GM12878 (cell line): Measurements from ENCODE around the gene PGAP6. TPM values are rescaled to one million over a fixed set of nuclear protein-coding genes. Genes with fewer than 3 reads are reported as not detected.
A peak's percentile ranks its signal among the peaks of the same experiment; 100 is the strongest.

ENCODE experiments used
- BHLHE40 ChIP-seq, 2 experiments: fragments of 450-650 bp in 1 of 2; IDR thresholded peaks; 2 replicates each; pipeline ENCODE4 v1.6.1; 2011 to 2017; ENCODE audit warnings: low read depth in 2 of 2, borderline replicate concordance in 1 of 2, improper control_type of control experiment in 1 of 2, low read length in 1 of 2, mild to moderate bottlenecking in 1 of 2
- CHD1 ChIP-seq: IDR thresholded peaks from 2 replicates; pipeline ENCODE4 v1.6.1; 2012; ENCODE audit warnings: low read depth, low read length, improper control_type of control experiment
- DPF2 ChIP-seq: fragments of 450-650 bp; IDR thresholded peaks from 2 replicates; pipeline ENCODE4 v1.6.1; 2017; ENCODE audit warnings: mild to moderate bottlenecking
- EED ChIP-seq: sonication (generic); IDR thresholded peaks from 2 replicates; pipeline ENCODE4 v1.6.1; 2016; ENCODE audit warnings: antibody characterized with exemption, low read depth
- NR2F1 ChIP-seq: fragments of 450-650 bp; conservative IDR thresholded peaks from 2 replicates; pipeline ENCODE4 v1.6.1; 2017; ENCODE audit warnings: mild to moderate bottlenecking
- POLR2AphosphoS5 ChIP-seq: IDR thresholded peaks from 2 replicates; pipeline ENCODE4 v1.6.1; 2011; ENCODE audit warnings: mild to moderate bottlenecking, low read length, inconsistent platforms
- POU2F2 ChIP-seq: IDR thresholded peaks from 3 replicates; pipeline ENCODE4 v1.6.1; 2011; ENCODE audit warnings: low read depth, mild to moderate bottlenecking, low read length, borderline replicate concordance
- RFX5 ChIP-seq: IDR thresholded peaks from 2 replicates; pipeline ENCODE4 v1.6.1; 2011; ENCODE audit warnings: low read depth, low read length, improper control_type of control experiment
- TCF3 ChIP-seq: IDR thresholded peaks from 2 replicates; pipeline ENCODE4 v1.6.1; 2012; ENCODE audit warnings: low read depth, mild to moderate bottlenecking, low read length, borderline replicate concordance; ENCODE audit not compliant: insufficient read depth
- polyA plus RNA-seq, 11 experiments: library from polyadenylated mRNA; depleted of rRNA in 4 of 11; unstranded in 6 of 11; stranded (reverse) in 5 of 11; fragments of >200 nt; fragmentation: Nextera tagmentation in 4 of 11; fragmentation: Illumina TruSeq in 1 of 11; extraction: Ambion mirVana in 4 of 11; extraction: Trizol in 1 of 11; gene quantifications; 1 replicate in 1 of 11; 2 replicates in 10 of 11; pipeline versions ENCODE4 v1.2.1 to v1.2.3, GENCODE V29; 2011 to 2016; ENCODE audit warnings: inconsistent platforms in 2 of 11, missing spikeins in 2 of 11, low read depth in 1 of 11
- total RNA-seq, 4 experiments: library from RNA; depleted of rRNA in 3 of 4; stranded (reverse); fragments of >200 nt in 3 of 4; fragmentation: Illumina TruSeq in 1 of 4; extraction: Trizol in 1 of 4; gene quantifications; 2 replicates each; pipeline versions ENCODE4 v1.2.1 to v1.2.3, GENCODE V29; 2013 to 2021
- TF ChIP-seq, protein P1 (sequence below): fragments of 150-350 bp; IDR thresholded peaks from 2 replicates; pipeline ENCODE4 v1.6.1; 2016; ENCODE audit warnings: low read depth, low read length
- TF ChIP-seq, protein P2 (sequence below): fragments of 450-650 bp; IDR thresholded peaks from 2 replicates; pipeline ENCODE4 v1.6.1; 2018; ENCODE audit warnings: borderline replicate concordance, mild to moderate bottlenecking; ENCODE audit not compliant: partially characterized antibody
- TF ChIP-seq, protein P3 (sequence below): IDR thresholded peaks from 2 replicates; pipeline ENCODE4 v1.6.1; 2011; ENCODE audit warnings: low read depth, low read length, improper control_type of control experiment, borderline replicate concordance
- TF ChIP-seq, protein P4 (sequence below): IDR thresholded peaks from 2 replicates; pipeline ENCODE4 v1.6.1; 2012; ENCODE audit warnings: improper control_type of control experiment, low read depth, low read length; ENCODE audit not compliant: insufficient replicate concordance
- TF ChIP-seq, protein P5 (sequence below): IDR thresholded peaks from 2 replicates; pipeline ENCODE4 v1.6.1; 2012; ENCODE audit warnings: low read depth, low read length, improper control_type of control experiment

Gene PGAP6
- total and polyA plus RNA-seq, 10 of the 15 experiments (the other 5 are each of a cell fraction or from before 2014, with no cell fraction given), result 0.76 to 48.8 (median 18.4) TPM

DNA sequence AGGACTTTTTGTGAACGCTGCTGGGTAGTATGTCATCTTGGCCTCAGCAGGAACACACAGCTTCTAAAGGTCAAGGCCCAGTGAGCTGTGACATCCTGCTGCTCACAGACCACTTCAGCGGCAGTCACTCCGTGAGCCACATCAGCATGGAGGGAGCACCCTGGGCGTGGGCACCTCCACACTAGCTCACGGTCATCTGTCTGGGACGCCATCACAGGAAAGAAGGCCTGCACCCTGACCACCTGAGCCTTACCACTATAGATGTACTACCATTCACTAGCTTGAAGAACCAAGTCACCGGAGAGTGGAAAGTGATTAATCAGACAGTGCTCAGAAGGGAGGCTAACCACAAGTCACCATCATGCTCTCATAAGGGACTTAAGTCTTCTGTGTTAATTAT, 32.6 kb downstream of the PGAP6 start (continued):
- TF ChIP-seq, protein P1, sequence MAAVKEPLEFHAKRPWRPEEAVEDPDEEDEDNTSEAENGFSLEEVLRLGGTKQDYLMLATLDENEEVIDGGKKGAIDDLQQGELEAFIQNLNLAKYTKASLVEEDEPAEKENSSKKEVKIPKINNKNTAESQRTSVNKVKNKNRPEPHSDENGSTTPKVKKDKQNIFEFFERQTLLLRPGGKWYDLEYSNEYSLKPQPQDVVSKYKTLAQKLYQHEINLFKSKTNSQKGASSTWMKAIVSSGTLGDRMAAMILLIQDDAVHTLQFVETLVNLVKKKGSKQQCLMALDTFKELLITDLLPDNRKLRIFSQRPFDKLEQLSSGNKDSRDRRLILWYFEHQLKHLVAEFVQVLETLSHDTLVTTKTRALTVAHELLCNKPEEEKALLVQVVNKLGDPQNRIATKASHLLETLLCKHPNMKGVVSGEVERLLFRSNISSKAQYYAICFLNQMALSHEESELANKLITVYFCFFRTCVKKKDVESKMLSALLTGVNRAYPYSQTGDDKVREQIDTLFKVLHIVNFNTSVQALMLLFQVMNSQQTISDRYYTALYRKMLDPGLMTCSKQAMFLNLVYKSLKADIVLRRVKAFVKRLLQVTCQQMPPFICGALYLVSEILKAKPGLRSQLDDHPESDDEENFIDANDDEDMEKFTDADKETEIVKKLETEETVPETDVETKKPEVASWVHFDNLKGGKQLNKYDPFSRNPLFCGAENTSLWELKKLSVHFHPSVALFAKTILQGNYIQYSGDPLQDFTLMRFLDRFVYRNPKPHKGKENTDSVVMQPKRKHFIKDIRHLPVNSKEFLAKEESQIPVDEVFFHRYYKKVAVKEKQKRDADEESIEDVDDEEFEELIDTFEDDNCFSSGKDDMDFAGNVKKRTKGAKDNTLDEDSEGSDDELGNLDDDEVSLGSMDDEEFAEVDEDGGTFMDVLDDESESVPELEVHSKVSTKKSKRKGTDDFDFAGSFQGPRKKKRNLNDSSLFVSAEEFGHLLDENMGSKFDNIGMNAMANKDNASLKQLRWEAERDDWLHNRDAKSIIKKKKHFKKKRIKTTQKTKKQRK, result no peak
- TF ChIP-seq POLR2AphosphoS5, result peak; percentile 23; the same call in 1 of the 2 replicates
- TF ChIP-seq EED, result no peak
- peak; percentile 81 for TF ChIP-seq NR2F1
- no peak for TF ChIP-seq POU2F2
- TF ChIP-seq, protein P2, sequence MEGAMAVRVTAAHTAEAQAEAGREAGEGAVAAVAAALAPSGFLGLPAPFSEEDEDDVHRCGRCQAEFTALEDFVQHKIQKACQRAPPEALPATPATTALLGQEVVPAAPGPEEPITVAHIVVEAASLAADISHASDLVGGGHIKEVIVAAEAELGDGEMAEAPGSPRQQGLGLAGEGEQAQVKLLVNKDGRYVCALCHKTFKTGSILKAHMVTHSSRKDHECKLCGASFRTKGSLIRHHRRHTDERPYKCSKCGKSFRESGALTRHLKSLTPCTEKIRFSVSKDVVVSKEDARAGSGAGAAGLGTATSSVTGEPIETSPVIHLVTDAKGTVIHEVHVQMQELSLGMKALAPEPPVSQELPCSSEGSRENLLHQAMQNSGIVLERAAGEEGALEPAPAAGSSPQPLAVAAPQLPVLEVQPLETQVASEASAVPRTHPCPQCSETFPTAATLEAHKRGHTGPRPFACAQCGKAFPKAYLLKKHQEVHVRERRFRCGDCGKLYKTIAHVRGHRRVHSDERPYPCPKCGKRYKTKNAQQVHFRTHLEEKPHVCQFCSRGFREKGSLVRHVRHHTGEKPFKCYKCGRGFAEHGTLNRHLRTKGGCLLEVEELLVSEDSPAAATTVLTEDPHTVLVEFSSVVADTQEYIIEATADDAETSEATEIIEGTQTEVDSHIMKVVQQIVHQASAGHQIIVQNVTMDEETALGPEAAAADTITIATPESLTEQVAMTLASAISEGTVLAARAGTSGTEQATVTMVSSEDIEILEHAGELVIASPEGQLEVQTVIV, result no peak
- TF ChIP-seq, protein P3, sequence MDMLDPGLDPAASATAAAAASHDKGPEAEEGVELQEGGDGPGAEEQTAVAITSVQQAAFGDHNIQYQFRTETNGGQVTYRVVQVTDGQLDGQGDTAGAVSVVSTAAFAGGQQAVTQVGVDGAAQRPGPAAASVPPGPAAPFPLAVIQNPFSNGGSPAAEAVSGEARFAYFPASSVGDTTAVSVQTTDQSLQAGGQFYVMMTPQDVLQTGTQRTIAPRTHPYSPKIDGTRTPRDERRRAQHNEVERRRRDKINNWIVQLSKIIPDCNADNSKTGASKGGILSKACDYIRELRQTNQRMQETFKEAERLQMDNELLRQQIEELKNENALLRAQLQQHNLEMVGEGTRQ, result no peak
- TF ChIP-seq DPF2, result 0 out of 2 replicates have a peak, but pooled peaks have one; percentile 50
- no peak for TF ChIP-seq RFX5
- TF ChIP-seq BHLHE40 (IDR thresholded peaks at IDR 0.05; ENCODE audit: borderline replicate concordance in 1 of 2, low read depth in 2 of 2, low read length in 1 of 2), result peak in 1 of 2 experiments; percentile 23; a peak in 1 of 4 replicates
- TF ChIP-seq CHD1, result no peak
- TF ChIP-seq, protein P4, sequence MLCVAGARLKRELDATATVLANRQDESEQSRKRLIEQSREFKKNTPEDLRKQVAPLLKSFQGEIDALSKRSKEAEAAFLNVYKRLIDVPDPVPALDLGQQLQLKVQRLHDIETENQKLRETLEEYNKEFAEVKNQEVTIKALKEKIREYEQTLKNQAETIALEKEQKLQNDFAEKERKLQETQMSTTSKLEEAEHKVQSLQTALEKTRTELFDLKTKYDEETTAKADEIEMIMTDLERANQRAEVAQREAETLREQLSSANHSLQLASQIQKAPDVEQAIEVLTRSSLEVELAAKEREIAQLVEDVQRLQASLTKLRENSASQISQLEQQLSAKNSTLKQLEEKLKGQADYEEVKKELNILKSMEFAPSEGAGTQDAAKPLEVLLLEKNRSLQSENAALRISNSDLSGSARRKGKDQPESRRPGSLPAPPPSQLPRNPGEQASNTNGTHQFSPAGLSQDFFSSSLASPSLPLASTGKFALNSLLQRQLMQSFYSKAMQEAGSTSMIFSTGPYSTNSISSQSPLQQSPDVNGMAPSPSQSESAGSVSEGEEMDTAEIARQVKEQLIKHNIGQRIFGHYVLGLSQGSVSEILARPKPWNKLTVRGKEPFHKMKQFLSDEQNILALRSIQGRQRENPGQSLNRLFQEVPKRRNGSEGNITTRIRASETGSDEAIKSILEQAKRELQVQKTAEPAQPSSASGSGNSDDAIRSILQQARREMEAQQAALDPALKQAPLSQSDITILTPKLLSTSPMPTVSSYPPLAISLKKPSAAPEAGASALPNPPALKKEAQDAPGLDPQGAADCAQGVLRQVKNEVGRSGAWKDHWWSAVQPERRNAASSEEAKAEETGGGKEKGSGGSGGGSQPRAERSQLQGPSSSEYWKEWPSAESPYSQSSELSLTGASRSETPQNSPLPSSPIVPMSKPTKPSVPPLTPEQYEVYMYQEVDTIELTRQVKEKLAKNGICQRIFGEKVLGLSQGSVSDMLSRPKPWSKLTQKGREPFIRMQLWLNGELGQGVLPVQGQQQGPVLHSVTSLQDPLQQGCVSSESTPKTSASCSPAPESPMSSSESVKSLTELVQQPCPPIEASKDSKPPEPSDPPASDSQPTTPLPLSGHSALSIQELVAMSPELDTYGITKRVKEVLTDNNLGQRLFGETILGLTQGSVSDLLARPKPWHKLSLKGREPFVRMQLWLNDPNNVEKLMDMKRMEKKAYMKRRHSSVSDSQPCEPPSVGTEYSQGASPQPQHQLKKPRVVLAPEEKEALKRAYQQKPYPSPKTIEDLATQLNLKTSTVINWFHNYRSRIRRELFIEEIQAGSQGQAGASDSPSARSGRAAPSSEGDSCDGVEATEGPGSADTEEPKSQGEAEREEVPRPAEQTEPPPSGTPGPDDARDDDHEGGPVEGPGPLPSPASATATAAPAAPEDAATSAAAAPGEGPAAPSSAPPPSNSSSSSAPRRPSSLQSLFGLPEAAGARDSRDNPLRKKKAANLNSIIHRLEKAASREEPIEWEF, result no peak
- TF ChIP-seq, protein P5, sequence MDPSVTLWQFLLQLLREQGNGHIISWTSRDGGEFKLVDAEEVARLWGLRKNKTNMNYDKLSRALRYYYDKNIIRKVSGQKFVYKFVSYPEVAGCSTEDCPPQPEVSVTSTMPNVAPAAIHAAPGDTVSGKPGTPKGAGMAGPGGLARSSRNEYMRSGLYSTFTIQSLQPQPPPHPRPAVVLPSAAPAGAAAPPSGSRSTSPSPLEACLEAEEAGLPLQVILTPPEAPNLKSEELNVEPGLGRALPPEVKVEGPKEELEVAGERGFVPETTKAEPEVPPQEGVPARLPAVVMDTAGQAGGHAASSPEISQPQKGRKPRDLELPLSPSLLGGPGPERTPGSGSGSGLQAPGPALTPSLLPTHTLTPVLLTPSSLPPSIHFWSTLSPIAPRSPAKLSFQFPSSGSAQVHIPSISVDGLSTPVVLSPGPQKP, result no peak
- TF ChIP-seq TCF3, result no peak
